ENCODE data around the gene C20orf173.

The C20orf173 gene

GRCh38 chr20:35506179-35506578 is 23.3 kb downstream of the C20orf173 start:
- FAIRE-seq = no peak

GRCh38 chr20:35504751-35505150 is 24.7 kb downstream of the C20orf173 start:
- no peak for FAIRE-seq

DNA sequence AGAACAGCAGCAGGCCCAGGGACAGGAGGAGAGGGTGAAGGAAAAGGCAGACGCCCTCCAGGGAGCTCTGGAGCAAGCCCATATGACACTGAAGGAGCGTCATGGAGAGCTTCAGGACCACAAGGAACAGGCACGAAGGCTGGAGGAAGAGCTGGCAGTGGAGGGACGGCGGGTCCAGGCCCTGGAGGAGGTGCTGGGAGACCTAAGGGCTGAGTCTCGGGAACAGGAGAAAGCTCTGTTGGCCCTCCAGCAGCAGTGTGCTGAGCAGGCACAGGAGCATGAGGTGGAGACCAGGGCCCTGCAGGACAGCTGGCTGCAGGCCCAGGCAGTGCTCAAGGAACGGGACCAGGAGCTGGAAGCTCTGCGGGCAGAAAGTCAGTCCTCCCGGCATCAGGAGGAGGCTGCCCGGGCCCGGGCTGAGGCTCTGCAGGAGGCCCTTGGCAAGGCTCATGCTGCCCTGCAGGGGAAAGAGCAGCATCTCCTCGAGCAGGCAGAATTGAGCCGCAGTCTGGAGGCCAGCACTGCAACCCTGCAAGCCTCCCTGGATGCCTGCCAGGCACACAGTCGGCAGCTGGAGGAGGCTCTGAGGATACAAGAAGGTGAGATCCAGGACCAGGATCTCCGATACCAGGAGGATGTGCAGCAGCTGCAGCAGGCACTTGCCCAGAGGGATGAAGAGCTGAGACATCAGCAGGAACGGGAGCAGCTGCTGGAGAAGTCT is 25.5 kb downstream of the C20orf173 start:
- FAIRE-seq = no peak

DNA sequence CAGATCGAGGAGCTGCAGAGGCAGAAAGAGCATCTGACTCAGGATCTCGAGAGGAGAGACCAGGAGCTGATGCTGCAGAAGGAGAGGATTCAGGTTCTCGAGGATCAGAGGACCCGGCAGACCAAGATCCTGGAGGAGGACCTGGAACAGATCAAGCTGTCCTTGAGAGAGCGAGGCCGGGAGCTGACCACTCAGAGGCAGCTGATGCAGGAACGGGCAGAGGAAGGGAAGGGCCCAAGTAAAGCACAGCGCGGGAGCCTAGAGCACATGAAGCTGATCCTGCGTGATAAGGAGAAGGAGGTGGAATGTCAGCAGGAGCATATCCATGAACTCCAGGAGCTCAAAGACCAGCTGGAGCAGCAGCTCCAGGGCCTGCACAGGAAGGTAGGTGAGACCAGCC is 26.2 kb downstream of the C20orf173 start:
- FAIRE-seq = no peak

DNA sequence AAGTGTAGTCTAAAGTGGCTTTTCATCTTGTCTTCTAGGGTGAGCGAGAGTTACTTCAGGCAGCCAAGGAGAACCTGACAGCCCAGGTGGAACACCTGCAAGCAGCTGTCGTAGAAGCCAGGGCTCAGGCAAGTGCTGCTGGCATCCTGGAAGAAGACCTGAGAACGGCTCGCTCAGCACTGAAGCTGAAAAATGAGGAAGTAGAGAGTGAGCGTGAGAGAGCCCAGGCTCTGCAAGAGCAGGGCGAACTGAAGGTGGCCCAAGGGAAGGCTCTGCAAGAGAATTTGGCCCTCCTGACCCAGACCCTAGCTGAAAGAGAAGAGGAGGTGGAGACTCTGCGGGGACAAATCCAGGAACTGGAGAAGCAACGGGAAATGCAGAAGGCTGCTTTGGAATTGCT is 27.1 kb downstream of the C20orf173 start:
- FAIRE-seq = no peak

GRCh38 chr20:35499271-35499670 is 30.2 kb downstream of the C20orf173 start:
- FAIRE-seq = no peak

- FAIRE-seq = no peak
These were observed 31.7 kb downstream of the C20orf173 start for GRCh38 chr20:35497780-35498189.

- no peak for FAIRE-seq
These were observed 32.1 kb downstream of the C20orf173 start for GRCh38 chr20:35497320-35497719.

DNA sequence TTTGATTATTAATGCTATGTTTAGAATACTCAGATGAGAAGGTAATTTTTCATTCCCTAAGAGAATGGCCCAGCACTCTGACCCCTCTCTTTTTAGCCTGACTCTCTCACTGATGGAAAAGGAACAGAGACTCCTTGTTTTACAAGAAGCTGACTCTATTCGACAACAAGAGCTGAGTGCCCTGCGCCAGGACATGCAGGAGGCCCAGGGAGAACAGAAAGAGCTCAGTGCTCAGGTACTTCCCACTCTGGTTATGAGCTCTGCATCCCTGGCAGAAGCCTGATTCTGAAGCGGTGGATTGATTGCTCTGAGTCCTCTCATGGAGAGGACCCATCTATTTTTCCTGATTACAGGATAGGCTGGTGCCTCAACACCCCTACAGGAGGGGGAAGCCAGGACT is 33.0 kb downstream of the C20orf173 start:
- FAIRE-seq = no peak

DNA sequence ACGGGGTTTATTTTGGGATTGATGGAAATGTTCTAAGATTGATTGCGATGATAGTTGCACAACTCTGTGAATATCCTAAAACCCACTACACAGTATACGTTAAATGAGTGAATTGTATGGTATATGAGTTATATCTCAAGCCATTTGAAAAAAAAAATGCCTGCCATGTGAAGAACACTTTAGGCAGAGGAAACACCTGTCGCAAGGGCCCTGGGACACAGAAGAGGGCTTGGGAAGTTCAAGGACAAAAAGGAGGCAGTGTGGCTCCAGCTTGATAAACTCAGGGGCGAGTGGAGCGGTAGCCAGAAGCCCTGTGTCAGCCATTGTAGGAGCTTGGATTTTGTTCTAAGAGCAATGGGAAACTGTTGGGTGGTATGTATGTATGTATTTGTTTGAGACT is 37.1 kb downstream of the C20orf173 start:
- FAIRE-seq = no peak

GRCh38 chr20:35491823-35492222 is 37.6 kb downstream of the C20orf173 start:
- no peak for FAIRE-seq

DNA sequence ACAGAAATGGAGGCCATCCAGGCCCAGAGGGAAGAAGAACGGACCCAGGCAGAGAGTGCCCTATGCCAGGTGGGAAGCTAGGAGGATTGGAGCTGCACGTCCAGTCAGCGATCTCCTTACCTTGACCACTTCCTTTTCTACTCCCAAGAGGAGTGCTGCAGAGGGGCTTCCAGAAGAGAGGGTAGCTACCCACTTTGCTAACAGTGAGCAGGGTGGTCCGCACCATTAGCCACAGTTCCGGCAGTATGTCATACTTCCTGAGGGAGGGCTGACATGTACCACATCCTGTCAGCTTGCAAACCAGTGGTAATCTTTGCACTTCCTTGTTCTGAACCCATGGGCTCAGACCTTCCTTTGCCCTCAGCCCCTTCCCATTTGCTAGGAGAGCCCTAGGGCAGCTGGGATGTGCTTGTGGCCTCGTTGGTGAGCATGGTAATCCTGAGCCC is 38.7 kb downstream of the C20orf173 start:
- FAIRE-seq = no peak

- no peak for FAIRE-seq
These were observed 39.7 kb downstream of the C20orf173 start for GRCh38 chr20:35489717-35490116.

DNA sequence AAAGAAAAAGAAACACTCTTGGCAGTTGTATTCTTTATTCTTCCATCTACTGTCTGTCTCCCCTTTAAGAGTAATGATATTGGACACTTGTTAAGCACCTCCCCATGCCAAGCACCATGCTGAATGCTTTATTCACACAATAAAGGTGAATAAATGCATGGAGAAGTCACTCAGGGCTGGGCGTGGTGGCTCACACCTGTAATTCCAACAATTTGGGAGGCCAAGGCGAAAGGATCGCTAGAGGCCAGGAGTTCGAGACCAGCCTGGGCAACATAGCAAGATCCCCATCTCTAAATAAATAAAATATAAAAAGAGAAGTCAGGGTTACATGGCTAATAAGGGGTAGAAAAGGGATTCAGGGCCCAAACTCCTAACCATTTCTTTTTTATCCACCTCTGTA is 42.0 kb downstream of the C20orf173 start:
- FAIRE-seq = no peak

DNA sequence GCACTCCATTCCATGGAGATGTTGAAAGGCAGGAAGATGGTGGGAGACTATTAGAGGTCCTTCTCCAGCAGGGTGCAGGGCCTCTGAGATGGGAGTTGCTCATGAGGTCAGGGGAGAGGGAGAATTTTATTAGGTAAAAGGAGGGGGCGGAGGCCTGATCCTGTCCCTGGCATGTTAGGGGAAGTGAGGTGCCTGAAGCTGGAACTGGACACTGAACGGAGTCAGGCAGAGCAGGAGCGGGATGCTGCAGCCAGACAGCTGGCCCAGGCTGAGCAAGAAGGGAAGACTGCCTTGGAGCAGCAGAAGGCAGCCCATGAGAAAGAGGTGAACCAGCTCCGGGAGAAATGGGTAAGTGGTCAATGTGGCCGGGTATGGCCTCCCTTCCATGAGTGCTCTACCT is 49.7 kb downstream of the C20orf173 start:
- no peak for FAIRE-seq

- no peak for FAIRE-seq
These were observed 50.5 kb downstream of the C20orf173 start for GRCh38 chr20:35478804-35479472.
